Activated naive CD8-positive, alpha-beta T cell (primary cell): ENCODE results near the gene ZNF790.
"Not testable (repeated sequence)": the region's sequence is repeated elsewhere in the genome, so short reads cannot be mapped to it uniquely, and the experiment has no call there.

ENCODE experiments used
- H3K27ac Mint-ChIP-seq: one replicate; pipeline ENCODE4 v1.8.0; 2021; ENCODE audit warnings: mixed read lengths
- H3K27me3 Mint-ChIP-seq: one replicate; pipeline ENCODE4 v1.8.0; 2021; ENCODE audit warnings: mixed read lengths
- H3K36me3 Mint-ChIP-seq: one replicate; pipeline ENCODE4 v1.8.0; 2021; ENCODE audit warnings: mixed read lengths
- H3K4me1 Mint-ChIP-seq: one replicate; pipeline ENCODE4 v1.8.0; 2021; ENCODE audit warnings: low read depth, mixed read lengths
- H3K4me3 Mint-ChIP-seq: one replicate; pipeline ENCODE4 v1.8.0; 2021; ENCODE audit warnings: mild to moderate bottlenecking, mixed read lengths
- H3K9me3 Mint-ChIP-seq: one replicate; pipeline ENCODE4 v1.8.0; 2021; ENCODE audit warnings: low read depth, mixed read lengths

The ZNF790 gene

GRCh38 chr19:36797786-36798108 lies 40.4 kb downstream of the ZNF790 start:
- Mint-ChIP-seq H3K36me3 (peaks cover 30% of the 10 kb centered on the region), H3K9me3 (peaks cover 26% of the 10 kb centered on the region), H3K4me3 (peak overlapping the region; percentile 94), H3K27me3 (no peaks in the 10 kb centered on the region), H3K4me1 (peaks cover 16% of the 10 kb centered on the region), H3K27ac (peak overlapping the region; percentile 92)

GRCh38 chr19:36796714-36796992 lies 41.5 kb downstream of the ZNF790 start:
- Mint-ChIP-seq H3K27ac (no peak overlapping the region), H3K4me1 (peaks cover 16% of the 10 kb centered on the region), H3K9me3 (peaks cover 32% of the 10 kb centered on the region), H3K27me3 (peaks cover 4% of the 10 kb centered on the region), H3K36me3 (peaks cover 33% of the 10 kb centered on the region), H3K4me3 (peak overlapping the region; percentile 94)

GRCh38 chr19:36791420-36792141 lies 46.6 kb downstream of the ZNF790 start:
- H3K4me3 Mint-ChIP-seq, H3K27ac Mint-ChIP-seq, H3K4me1 Mint-ChIP-seq, H3K27me3 Mint-ChIP-seq: not testable (repeated sequence)
- peaks cover 26% of the 10 kb centered on the region for H3K9me3 Mint-ChIP-seq
- H3K36me3 Mint-ChIP-seq = peaks cover 21% of the 10 kb centered on the region

GRCh38 chr19:36775768-36776167 lies 62.4 kb downstream of the ZNF790 start:
- H3K36me3 Mint-ChIP-seq = peaks cover 20% of the 10 kb centered on the region
- peaks cover 12% of the 10 kb centered on the region for H3K9me3 Mint-ChIP-seq
- peaks cover 22% of the 10 kb centered on the region for H3K4me1 Mint-ChIP-seq
- H3K4me3 Mint-ChIP-seq = no peak overlapping the region
- no peak overlapping the region for H3K27ac Mint-ChIP-seq
- no peaks in the 10 kb centered on the region for H3K27me3 Mint-ChIP-seq

- H3K4me3 Mint-ChIP-seq = peak overlapping the region; percentile 99
- H3K27me3 Mint-ChIP-seq = no peaks in the 10 kb centered on the region
- H3K27ac Mint-ChIP-seq = peak overlapping the region; percentile 98
- peaks cover 25% of the 10 kb centered on the region for H3K4me1 Mint-ChIP-seq
- peaks cover 26% of the 10 kb centered on the region for H3K36me3 Mint-ChIP-seq
- H3K9me3 Mint-ChIP-seq = peaks cover 9% of the 10 kb centered on the region
Measured at GRCh38 chr19:36773223-36773579, 65.0 kb downstream of the ZNF790 start.

GRCh38 chr19:36772311-36773222 lies 65.6 kb downstream of the ZNF790 start, which contains the start of gene ZNF850:
ZNF850 (minus strand) TSS chr19:36772807; CDS start chr19:36762606, 10,201 bp downstream.
- H3K27me3 Mint-ChIP-seq = no peaks in the 10 kb centered on the region
- peak within 1 kb of the TSS; percentile 99 for H3K4me3 Mint-ChIP-seq
- H3K9me3 Mint-ChIP-seq = peaks cover 9% of the 10 kb centered on the region
- peaks cover 25% of the 10 kb centered on the region for H3K4me1 Mint-ChIP-seq
- peaks cover 24% of the 10 kb centered on the region for H3K36me3 Mint-ChIP-seq
- H3K27ac Mint-ChIP-seq = peak within 1 kb of the TSS; percentile 98

GRCh38 chr19:36771261-36772231 lies 66.6 kb downstream of the ZNF790 start:
- Mint-ChIP-seq H3K4me1 (peaks cover 25% of the 10 kb centered on the region), H3K4me3 (peak overlapping the region; percentile 99), H3K9me3 (peaks cover 9% of the 10 kb centered on the region), H3K27me3 (no peaks in the 10 kb centered on the region), H3K36me3 (peaks cover 25% of the 10 kb centered on the region), H3K27ac (peak overlapping the region; percentile 98)
